Thyroid gland (tissue), 4 donors: ENCODE results near the gene ESPN. TPM values are rescaled to one million over a fixed set of nuclear protein-coding genes. Genes with fewer than 3 reads are reported as not detected.
A peak's percentile ranks its signal among the peaks of the same experiment; 100 is the strongest.
"Not testable (repeated sequence)": the region's sequence is repeated elsewhere in the genome, so short reads cannot be mapped to it uniquely, and the experiment has no call there.

Experiments used
- DNase-seq, 2 donors: peaks; one replicate each; pipeline ENCODE4 v3.0.0-alpha.2; 2019
- H3K27ac ChIP-seq, 3 donors: fragments of 200-600 bp; sonication (generic); 1 replicate in 2 of 3; 2 replicates in 1 of 3; pipeline ENCODE4 v1.5.1; 2016 to 2019; ENCODE audit warnings: mild to moderate bottlenecking in 1 of 3, moderate library complexity in 1 of 3
- H3K27me3 ChIP-seq: fragments of 200-600 bp; sonication (generic); one replicate; pipeline ENCODE4 v1.5.1; 2019
- H3K36me3 ChIP-seq, 2 donors: fragments of 200-600 bp; sonication (generic); one replicate each; pipeline ENCODE4 v1.5.1; 2016 to 2019
- H3K4me1 ChIP-seq, 2 donors: fragments of 200-600 bp; sonication (generic); one replicate each; pipeline ENCODE4 v1.5.1; 2017 to 2019
- H3K4me3 ChIP-seq, 3 donors: fragments of 200-600 bp; sonication (generic); replicated peaks in 1 of 3; 1 replicate in 2 of 3; 2 replicates in 1 of 3; pipeline ENCODE4 v1.5.1; 2016; ENCODE audit warnings: mild to moderate bottlenecking in 1 of 3
- H3K9me3 ChIP-seq: fragments of 200-600 bp; sonication (generic); one replicate; pipeline ENCODE4 v1.5.1; 2017
- POLR2A ChIP-seq, 2 donors: fragments of 450-650 bp; IDR thresholded peaks; one replicate each; pipeline ENCODE4 v1.6.1; 2017; ENCODE audit warnings: antibody characterized with exemption in 2 of 2, mild to moderate bottlenecking in 2 of 2, moderate library complexity in 1 of 2
- WGBS, 2 donors: methylation state at CpG; one replicate each; pipeline ENCODE4 v1.1.5; 2017; 5-methylcytosine and 5-hydroxymethylcytosine counted together
- intact Hi-C: fragments of 100-400 bp; cut with DNase I; formaldehyde crosslinking; loops from one replicate; pipeline ENCODE4 v1.15.1; 2023
- total RNA-seq, 4 donors: library from RNA; depleted of rRNA; stranded (reverse); fragments of >200 nt; gene quantifications; one replicate each; pipeline ENCODE4 v1.2.3, GENCODE V29; 2016
- TF ChIP-seq, protein P1 (sequence below), 6 experiments: fragments of 200-600 bp in 3 of 6; fragments of 450-650 bp in 3 of 6; sonication (generic) in 3 of 6; IDR thresholded peaks; one replicate each; pipeline ENCODE4 v1.5.1; 2016 to 2019; ENCODE audit warnings: antibody characterized with exemption in 6 of 6, mild to moderate bottlenecking in 2 of 6, inconsistent platforms in 1 of 6, moderate library complexity in 1 of 6

The ESPN gene
- total RNA-seq, 4 donors from 2014 or later = 0.67 to 5.2 TPM; not detected in 2

DNA sequence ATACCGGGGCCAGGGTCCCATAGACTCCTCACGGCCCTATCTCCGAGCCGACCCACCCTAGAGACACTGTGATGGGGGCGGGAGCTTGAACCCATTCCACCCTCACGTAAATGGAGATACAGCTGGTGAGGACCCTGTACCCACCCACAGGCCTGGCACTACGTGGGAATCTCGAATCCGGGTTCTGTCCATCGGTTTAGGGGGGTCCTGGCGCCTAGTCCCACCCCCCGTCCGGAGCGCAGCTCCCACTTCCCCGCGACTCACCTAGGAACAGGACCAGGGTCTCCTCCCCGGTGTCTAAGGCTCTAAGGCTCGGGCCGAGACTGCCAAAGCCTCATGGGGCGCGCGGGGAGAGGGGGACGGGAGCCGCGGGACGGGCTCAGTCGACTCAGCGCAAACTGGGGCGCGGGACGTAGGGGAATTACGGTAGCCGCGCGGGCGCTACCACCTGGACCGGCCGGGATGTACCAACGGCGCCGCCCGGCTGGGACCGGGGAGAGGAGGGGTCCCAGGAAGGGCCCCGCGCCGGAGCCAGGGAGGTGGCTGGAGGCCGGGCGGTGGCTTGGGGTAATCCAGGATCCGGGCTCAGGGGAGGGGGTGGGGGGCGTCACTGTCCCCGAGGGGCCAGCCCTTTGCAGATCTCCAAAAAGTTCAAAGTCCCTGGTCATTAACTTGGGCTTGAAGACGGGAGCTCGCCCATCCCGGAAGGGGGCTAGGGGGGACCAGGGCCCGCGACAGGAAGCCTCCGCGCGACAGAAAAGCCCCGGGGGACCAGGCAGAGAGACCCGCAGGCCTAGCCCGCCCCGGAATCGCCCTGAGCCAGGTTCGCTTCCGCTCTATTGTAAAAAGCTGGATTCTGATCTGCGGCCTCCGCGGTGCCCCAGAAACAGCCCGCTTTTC lies 65.9 kb downstream of the ESPN start:
- 1 to 3% methylated on average over 10 to 16 of the region's 70 CpGs for WGBS, 2 donors
- TF ChIP-seq, protein P1, sequence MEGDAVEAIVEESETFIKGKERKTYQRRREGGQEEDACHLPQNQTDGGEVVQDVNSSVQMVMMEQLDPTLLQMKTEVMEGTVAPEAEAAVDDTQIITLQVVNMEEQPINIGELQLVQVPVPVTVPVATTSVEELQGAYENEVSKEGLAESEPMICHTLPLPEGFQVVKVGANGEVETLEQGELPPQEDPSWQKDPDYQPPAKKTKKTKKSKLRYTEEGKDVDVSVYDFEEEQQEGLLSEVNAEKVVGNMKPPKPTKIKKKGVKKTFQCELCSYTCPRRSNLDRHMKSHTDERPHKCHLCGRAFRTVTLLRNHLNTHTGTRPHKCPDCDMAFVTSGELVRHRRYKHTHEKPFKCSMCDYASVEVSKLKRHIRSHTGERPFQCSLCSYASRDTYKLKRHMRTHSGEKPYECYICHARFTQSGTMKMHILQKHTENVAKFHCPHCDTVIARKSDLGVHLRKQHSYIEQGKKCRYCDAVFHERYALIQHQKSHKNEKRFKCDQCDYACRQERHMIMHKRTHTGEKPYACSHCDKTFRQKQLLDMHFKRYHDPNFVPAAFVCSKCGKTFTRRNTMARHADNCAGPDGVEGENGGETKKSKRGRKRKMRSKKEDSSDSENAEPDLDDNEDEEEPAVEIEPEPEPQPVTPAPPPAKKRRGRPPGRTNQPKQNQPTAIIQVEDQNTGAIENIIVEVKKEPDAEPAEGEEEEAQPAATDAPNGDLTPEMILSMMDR (IDR thresholded peaks at IDR 0.05) = peak in 1 of 6 experiments; percentile 12
- peak in 1 of 2 donors; percentile 42 for TF ChIP-seq POLR2A (IDR thresholded peaks at IDR 0.05)
- H3K4me1 ChIP-seq = peaks cover 10 to 40% of the 10 kb centered on the region in 2 donors
- peak overlapping the region; percentile 25 to 50 (median 40) for H3K4me3 ChIP-seq
- no peaks in the 10 kb centered on the region for H3K27me3 ChIP-seq
- H3K27ac ChIP-seq = peak overlapping the region in 2 of 3 donors; percentile 40 to 61
- peak; percentile 69 to 74 for DNase-seq
- no peaks in the 10 kb centered on the region for H3K36me3 ChIP-seq
- no peaks in the 10 kb centered on the region for H3K9me3 ChIP-seq
- intact Hi-C loops = no loop called here

DNA sequence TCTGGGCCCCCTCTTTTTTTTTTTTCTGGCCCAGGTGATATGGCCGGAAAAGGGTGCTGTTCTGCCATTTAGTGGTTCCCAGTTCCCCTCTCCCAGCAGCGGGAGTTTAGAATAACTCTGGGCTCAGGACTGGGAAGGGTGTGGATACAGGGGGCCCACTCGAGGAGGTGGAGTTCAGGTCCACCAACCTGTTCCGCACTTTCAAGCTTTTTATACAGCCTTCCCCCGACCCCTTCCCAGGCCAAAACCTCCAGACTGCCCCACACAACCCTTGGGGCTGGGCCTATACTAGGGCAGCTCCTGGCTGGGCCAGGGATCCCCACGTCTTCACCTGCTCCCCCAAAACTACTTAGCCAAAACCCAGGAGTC lies 66.5 kb downstream of the ESPN start:
- no peaks in the 10 kb centered on the region for H3K27me3 ChIP-seq
- peak overlapping the region; percentile 25 to 50 (median 40) for H3K4me3 ChIP-seq
- peaks cover 10 to 40% of the 10 kb centered on the region in 2 donors for H3K4me1 ChIP-seq
- no peak for TF ChIP-seq POLR2A (IDR thresholded peaks at IDR 0.05)
- TF ChIP-seq, protein P1 (IDR thresholded peaks at IDR 0.05) = no peak
- H3K27ac ChIP-seq = peak overlapping the region in 2 of 3 donors; percentile 40 to 61
- no peaks in the 10 kb centered on the region for H3K36me3 ChIP-seq
- intact Hi-C loops = no loop called here
- WGBS, 2 donors = 13 to 23% methylated on average over 6 of the region's 6 CpGs
- H3K9me3 ChIP-seq = no peaks in the 10 kb centered on the region
- DNase-seq = no peak

DNA sequence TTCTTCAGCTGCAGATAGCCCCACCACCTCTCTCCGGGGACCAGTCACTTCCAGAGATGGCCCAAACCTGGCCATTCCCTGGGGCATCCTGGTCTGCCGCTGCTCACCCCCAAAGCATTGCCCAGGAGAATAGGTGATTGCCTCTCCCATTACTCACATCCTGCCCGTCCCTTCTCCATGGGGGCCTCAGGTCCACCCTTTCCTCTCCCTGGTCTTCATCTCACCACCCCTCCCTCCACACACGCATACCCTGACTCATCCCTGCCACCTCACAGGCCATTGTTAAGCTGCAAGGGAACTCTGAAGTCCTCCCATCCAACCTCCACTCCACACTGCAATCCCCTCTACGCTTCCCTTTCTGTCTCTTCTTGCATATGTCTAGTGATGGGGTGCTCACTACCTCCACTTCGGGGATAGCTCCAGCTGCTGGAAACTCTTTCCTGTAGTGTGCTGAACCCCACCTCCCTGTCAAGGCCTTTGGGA lies 66.9 kb downstream of the ESPN start, which contains the start of gene PLEKHG5:
Gene PLEKHG5 (minus strand): TSS at position 188 of the 483 bp plus-strand sequence. CDS start 14,096 bp downstream, outside the sequence.
- Histone ChIP-seq H3K9me3 (no peaks in the 10 kb centered on the region), H3K27me3 (no peaks in the 10 kb centered on the region), H3K4me3 (peak within 1 kb of the TSS; percentile 25 to 50 (median 40)), H3K27ac (peak within 1 kb of the TSS in 2 of 3 donors; percentile 40 to 61), H3K4me1 (peaks cover 13 to 41% of the 10 kb centered on the region in 2 donors), H3K36me3 (no peaks in the 10 kb centered on the region)
- no peak for TF ChIP-seq POLR2A (IDR thresholded peaks at IDR 0.05)
- WGBS, 2 donors = 67 to 71% methylated on average over 6 of the region's 6 CpGs
- intact Hi-C loops = no loop called here
- DNase-seq = no peak

DNA sequence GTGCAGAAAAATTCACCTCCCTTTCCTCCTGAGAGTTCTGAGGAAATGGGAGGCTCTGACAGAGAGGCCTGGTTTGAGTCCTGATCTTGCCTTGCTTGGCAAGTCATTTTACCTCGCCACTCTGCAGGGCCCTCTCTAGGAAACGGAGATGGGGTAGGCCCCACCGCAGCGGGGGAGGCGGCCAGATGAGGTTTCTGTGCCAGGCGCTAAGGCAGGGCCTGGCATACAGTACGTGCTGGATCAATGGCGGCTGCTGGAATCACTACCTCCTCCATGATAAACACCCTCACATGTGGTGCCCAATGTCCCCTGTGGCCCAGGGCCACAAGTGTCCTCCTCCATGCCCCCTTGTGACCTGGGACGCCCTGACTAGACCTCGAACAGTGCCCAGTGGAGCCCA lies 67.4 kb downstream of the ESPN start:
- no peaks in the 10 kb centered on the region for H3K36me3 ChIP-seq
- no peaks in the 10 kb centered on the region for H3K9me3 ChIP-seq
- peaks cover 18 to 45% of the 10 kb centered on the region in 2 donors for H3K4me1 ChIP-seq
- intact Hi-C loops = no loop called here
- TF ChIP-seq, protein P1 (IDR thresholded peaks at IDR 0.05) = no peak
- no peak for TF ChIP-seq POLR2A (IDR thresholded peaks at IDR 0.05)
- WGBS, 2 donors = 81 to 85% methylated on average over 8 to 9 of the region's 10 CpGs
- H3K27ac ChIP-seq = peak overlapping the region in 1 of 3 donors; percentile 17
- no peak overlapping the region for H3K4me3 ChIP-seq
- no peak for DNase-seq
- H3K27me3 ChIP-seq = no peaks in the 10 kb centered on the region

DNA sequence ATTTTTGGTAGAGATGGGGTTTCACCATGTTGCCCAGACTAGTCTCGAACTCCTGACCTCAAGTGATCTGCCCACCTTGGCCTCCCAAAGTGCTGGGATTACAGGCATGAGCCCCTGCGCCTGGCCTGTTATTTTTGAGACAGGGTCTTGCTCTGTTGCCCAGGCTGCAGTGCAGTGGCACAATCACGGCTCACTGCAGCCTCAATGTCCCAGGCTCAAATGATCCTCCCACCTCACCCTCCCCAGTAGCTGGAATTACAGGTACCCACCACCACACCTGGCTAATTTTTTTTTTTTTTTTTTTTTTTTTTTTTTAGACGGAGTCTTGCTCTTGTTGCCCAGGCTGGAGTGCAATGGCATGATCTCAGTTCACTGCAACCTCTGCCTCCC lies 69.3 kb downstream of the ESPN start:
- H3K36me3 ChIP-seq, H3K27me3 ChIP-seq, DNase-seq, intact Hi-C loops, H3K4me3 ChIP-seq, H3K27ac ChIP-seq, H3K9me3 ChIP-seq: not testable (repeated sequence)
- H3K4me1 ChIP-seq = peaks cover 21 to 58% of the 10 kb centered on the region in 2 donors
- 92 to 98% methylated on average over 4 of the region's 4 CpGs for WGBS, 2 donors

DNA sequence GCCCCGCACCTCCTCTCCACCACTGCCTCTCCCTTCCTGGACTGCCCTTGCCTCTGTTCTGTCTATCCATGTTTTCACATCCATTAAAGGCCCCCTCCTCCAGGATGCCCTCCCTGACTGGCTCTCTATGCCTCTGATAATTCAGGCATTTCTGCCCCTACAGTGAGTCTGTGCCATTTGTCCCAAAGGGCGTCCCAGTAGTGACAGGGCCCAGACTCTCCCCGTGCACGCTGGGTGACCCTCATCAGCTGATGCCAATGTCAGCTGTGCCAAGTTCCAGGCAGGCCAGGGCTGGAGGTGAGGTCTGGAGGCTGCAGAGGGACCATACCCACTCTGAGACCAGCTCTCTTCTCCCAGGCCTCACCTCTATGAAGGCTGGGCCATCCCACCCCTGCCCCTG lies 70.1 kb downstream of the ESPN start:
- TF ChIP-seq POLR2A (IDR thresholded peaks at IDR 0.05) = no peak
- TF ChIP-seq, protein P1 (IDR thresholded peaks at IDR 0.05) = no peak
- intact Hi-C loops = no loop called here
- peaks cover 21 to 51% of the 10 kb centered on the region in 2 donors for H3K4me1 ChIP-seq
- H3K9me3 ChIP-seq = no peaks in the 10 kb centered on the region
- H3K27ac ChIP-seq = no peak overlapping the region
- no peaks in the 10 kb centered on the region for H3K36me3 ChIP-seq
- no peak for DNase-seq
- WGBS, 2 donors = 89% methylated on average over 4 of the region's 4 CpGs
- H3K27me3 ChIP-seq = no peaks in the 10 kb centered on the region
- no peak overlapping the region for H3K4me3 ChIP-seq
